ENCODE results near the gene CCDC136. TPM values are rescaled to one million over a fixed set of nuclear protein-coding genes. Genes with fewer than 3 reads are reported as not detected.

CCDC136 gene
- total and polyA plus RNA-seq, 2 donors (not counting 1 experiment from before 2014, with no cell fraction given), result 8.3 to 12.1 TPM

- peaks cover 22% of the 10 kb centered on the region for H3K36me3 ChIP-seq (ENCODE audit: control insufficient read depth, insufficient read depth, low read length)
- DNase-seq (ENCODE audit: low read depth in 2 of 2), result peak in 1 of 2 donors; percentile 24
These were observed 28.2 kb upstream of the CCDC136 start for GRCh38 chr7:128763541-128763940.

DNA sequence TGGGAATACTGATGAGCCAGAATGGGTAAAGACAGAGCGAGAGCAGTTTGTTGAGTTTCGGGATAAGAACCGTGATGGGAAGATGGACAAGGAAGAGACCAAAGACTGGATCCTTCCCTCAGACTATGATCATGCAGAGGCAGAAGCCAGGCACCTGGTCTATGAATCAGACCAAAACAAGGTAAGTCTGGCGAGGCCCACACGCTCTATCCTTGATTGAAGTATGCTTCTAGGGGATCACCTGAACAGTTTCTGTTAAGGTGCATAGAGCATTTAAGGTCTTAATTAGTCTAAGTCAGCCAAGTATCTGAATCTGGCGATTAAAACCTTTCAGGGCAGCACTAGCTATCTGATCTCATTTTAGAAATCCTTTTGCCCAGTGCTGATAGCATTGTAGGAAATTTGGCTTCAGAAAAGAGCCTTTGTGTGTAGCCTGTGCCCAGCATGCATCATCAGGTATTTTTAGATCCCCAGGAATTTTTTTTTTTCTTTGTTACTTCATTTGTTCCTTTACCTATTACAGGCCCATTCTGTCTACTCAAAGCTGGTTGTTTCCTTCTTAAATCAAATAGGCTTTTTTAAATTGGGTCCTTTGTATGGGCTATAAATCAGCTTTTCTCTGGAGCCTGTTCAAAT lies 24.2 kb upstream of the CCDC136 start:
- Histone ChIP-seq H3K27me3 (ENCODE audit: control insufficient read depth, insufficient read depth, low read length) (no peaks in the 10 kb centered on the region), H3K4me3 (replicated peaks in 1 of 4; ENCODE audit: control extremely low read depth in 1 of 4, insufficient read depth in 1 of 4, low read depth in 3 of 4, low read length in 4 of 4) (no peak overlapping the region), H3K27ac (ENCODE audit: insufficient read depth, low read length) (no peak overlapping the region), H2AFZ (ENCODE audit: low read length) (no peak overlapping the region), H3K4me1 (ENCODE audit: control insufficient read depth, extremely low read depth, insufficient read depth, low read length) (no peaks in the 10 kb centered on the region), H3K79me2 (ENCODE audit: control insufficient read depth, insufficient read depth, low read length) (peaks cover 8% of the 10 kb centered on the region), H3K36me3 (ENCODE audit: control insufficient read depth, insufficient read depth, low read length) (peaks cover 16% of the 10 kb centered on the region), H4K20me1 (ENCODE audit: control insufficient read depth, extremely low read depth, insufficient read depth, low read length) (no peaks in the 10 kb centered on the region), H3K9me3 (ENCODE audit: control insufficient read depth, insufficient read depth, low read depth, low read length) (no peaks in the 10 kb centered on the region), H3K9ac (ENCODE audit: insufficient read depth, low read length) (no peak overlapping the region), H3K4me2 (ENCODE audit: extremely low read depth, insufficient read depth, low read length) (no peak overlapping the region)
- peak in 1 of 2 donors; percentile 18 for DNase-seq (ENCODE audit: low read depth in 2 of 2)
- no peak for TF ChIP-seq CTCF (conservative IDR thresholded peaks at IDR 0.05 in 1 of 2, IDR thresholded peaks at IDR 0.05 in 1 of 2; ENCODE audit: low read depth in 1 of 2, low read length in 2 of 2)
- TF ChIP-seq EZH2 (IDR thresholded peaks at IDR 0.05; ENCODE audit: low read length, missing control alignments), result no peak

More at GRCh38 chr7:128763541-128763940, 28.2 kb upstream of the CCDC136 start:
- no peak for TF ChIP-seq CTCF (conservative IDR thresholded peaks at IDR 0.05 in 1 of 2, IDR thresholded peaks at IDR 0.05 in 1 of 2; ENCODE audit: low read depth in 1 of 2, low read length in 2 of 2)
- no peak for TF ChIP-seq EZH2 (IDR thresholded peaks at IDR 0.05; ENCODE audit: low read length, missing control alignments)
- H3K4me2 ChIP-seq (ENCODE audit: extremely low read depth, insufficient read depth, low read length), result no peak overlapping the region
- no peak overlapping the region for H3K27ac ChIP-seq (ENCODE audit: insufficient read depth, low read length)
- no peaks in the 10 kb centered on the region for H3K4me1 ChIP-seq (ENCODE audit: control insufficient read depth, extremely low read depth, insufficient read depth, low read length)
- H2AFZ ChIP-seq (ENCODE audit: low read length), result no peak overlapping the region
- H3K79me2 ChIP-seq (ENCODE audit: control insufficient read depth, insufficient read depth, low read length), result peaks cover 28% of the 10 kb centered on the region
- no peak overlapping the region for H3K4me3 ChIP-seq (replicated peaks in 1 of 4; ENCODE audit: control extremely low read depth in 1 of 4, insufficient read depth in 1 of 4, low read depth in 3 of 4, low read length in 4 of 4)
- H3K9ac ChIP-seq (ENCODE audit: insufficient read depth, low read length), result no peak overlapping the region
- H3K9me3 ChIP-seq (ENCODE audit: control insufficient read depth, insufficient read depth, low read depth, low read length), result no peaks in the 10 kb centered on the region
- no peaks in the 10 kb centered on the region for H3K27me3 ChIP-seq (ENCODE audit: control insufficient read depth, insufficient read depth, low read length)
- no peaks in the 10 kb centered on the region for H4K20me1 ChIP-seq (ENCODE audit: control insufficient read depth, extremely low read depth, insufficient read depth, low read length)

DNA sequence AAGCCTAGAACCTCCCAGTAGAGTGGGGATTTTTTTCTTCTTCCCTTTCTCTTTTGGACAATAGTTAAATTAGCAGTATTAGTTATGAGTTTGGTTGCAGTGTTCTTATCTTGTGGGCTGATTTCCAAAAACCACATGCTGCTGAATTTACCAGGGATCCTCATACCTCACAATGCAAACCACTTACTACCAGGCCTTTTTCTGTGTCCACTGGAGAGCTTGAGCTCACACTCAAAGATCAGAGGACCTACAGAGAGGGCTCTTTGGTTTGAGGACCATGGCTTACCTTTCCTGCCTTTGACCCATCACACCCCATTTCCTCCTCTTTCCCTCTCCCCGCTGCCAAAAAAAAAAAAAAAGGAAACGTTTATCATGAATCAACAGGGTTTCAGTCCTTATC lies 21.5 kb upstream of the CCDC136 start:
- H3K79me2 ChIP-seq (ENCODE audit: control insufficient read depth, insufficient read depth, low read length), result peaks cover 4% of the 10 kb centered on the region

More for the DNA sequence above, 21.5 kb upstream of the CCDC136 start:
- Histone ChIP-seq H3K27ac (ENCODE audit: insufficient read depth, low read length) (no peak overlapping the region), H3K36me3 (ENCODE audit: control insufficient read depth, insufficient read depth, low read length) (peaks cover 16% of the 10 kb centered on the region), H4K20me1 (ENCODE audit: control insufficient read depth, extremely low read depth, insufficient read depth, low read length) (no peaks in the 10 kb centered on the region), H3K9ac (ENCODE audit: insufficient read depth, low read length) (no peak overlapping the region), H3K27me3 (ENCODE audit: control insufficient read depth, insufficient read depth, low read length) (no peaks in the 10 kb centered on the region), H3K4me2 (ENCODE audit: extremely low read depth, insufficient read depth, low read length) (no peak overlapping the region), H3K4me3 (replicated peaks in 1 of 4; ENCODE audit: control extremely low read depth in 1 of 4, insufficient read depth in 1 of 4, low read depth in 3 of 4, low read length in 4 of 4) (no peak overlapping the region), H3K9me3 (ENCODE audit: control insufficient read depth, insufficient read depth, low read depth, low read length) (no peaks in the 10 kb centered on the region), H3K4me1 (ENCODE audit: control insufficient read depth, extremely low read depth, insufficient read depth, low read length) (no peaks in the 10 kb centered on the region), H2AFZ (ENCODE audit: low read length) (no peak overlapping the region)
- DNase-seq (ENCODE audit: low read depth in 2 of 2), result peak in 1 of 2 donors; percentile 76
- TF ChIP-seq EZH2 (IDR thresholded peaks at IDR 0.05; ENCODE audit: low read length, missing control alignments), result no peak
- TF ChIP-seq CTCF (conservative IDR thresholded peaks at IDR 0.05 in 1 of 2, IDR thresholded peaks at IDR 0.05 in 1 of 2; ENCODE audit: low read depth in 1 of 2, low read length in 2 of 2), result no peak
